ENCODE results near the gene HECTD4.

The HECTD4 gene

DNA sequence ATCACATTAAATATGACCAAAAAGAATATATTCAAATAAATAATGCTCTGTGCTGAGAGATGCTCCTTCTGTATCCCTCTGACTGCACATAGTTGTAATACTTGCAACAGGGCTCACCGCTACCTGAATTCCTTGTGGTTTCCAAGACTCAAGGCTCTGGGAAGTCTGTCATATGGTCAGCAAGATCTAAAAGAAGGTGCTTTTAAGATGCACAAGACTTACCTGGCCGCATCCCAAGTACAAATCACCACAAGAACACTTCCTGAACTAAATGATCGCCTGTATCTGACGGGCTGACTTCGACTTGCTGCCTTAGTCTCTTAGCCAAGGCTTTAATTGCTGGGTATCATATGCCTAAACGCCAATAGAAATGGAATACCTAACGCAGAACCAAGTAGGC lies 67.2 kb downstream of the HECTD4 start:
- Mint-ChIP-seq H3K27me3 (ENCODE audit: low read depth) (no peaks in the 10 kb centered on the region), H3K9me3 (no peaks in the 10 kb centered on the region), H3K36me3 (ENCODE audit: low read depth) (peaks cover 35% of the 10 kb centered on the region), H3K4me1 (peaks cover 17% of the 10 kb centered on the region), H3K27ac (no peak overlapping the region), H3K4me3 (no peak overlapping the region)
- TF ChIP-seq CTCF (IDR thresholded peaks at IDR 0.05; ENCODE audit: unreplicated experiment in 3 of 3), result no peak

GRCh38 chr12:112309797-112310196 lies 72.4 kb downstream of the HECTD4 start:
- Mint-ChIP-seq H3K4me3 (no peak overlapping the region), H3K9me3 (no peaks in the 10 kb centered on the region), H3K36me3 (ENCODE audit: low read depth) (peaks cover 41% of the 10 kb centered on the region), H3K27me3 (ENCODE audit: low read depth) (no peaks in the 10 kb centered on the region), H3K4me1 (peaks cover 24% of the 10 kb centered on the region), H3K27ac (no peak overlapping the region)
- TF ChIP-seq CTCF (IDR thresholded peaks at IDR 0.05; ENCODE audit: unreplicated experiment in 3 of 3), result no peak

DNA sequence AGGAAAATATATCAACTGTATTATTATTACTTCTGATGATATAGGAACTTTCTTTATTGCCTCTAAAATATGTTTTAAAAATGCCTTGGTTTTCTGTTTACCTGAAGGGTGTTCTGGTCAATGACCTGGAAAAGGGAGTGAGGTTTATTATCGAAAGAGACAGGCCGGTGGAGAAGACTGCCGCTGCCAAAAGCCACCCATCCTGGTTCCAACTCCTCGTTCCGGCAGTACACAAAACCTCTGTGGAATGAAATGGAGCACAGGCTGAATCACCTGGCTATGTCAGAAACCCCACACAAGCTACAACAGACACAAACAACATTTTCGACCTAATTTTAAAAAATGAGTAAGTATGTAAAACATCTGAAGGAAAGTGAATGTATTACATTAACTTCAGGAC lies 73.6 kb downstream of the HECTD4 start:
- peaks cover 37% of the 10 kb centered on the region for H3K36me3 Mint-ChIP-seq (ENCODE audit: low read depth)
- H3K9me3 Mint-ChIP-seq, result no peaks in the 10 kb centered on the region
- H3K27ac Mint-ChIP-seq, result no peak overlapping the region
- H3K4me1 Mint-ChIP-seq, result peaks cover 29% of the 10 kb centered on the region
- no peak for TF ChIP-seq CTCF (IDR thresholded peaks at IDR 0.05; ENCODE audit: unreplicated experiment in 3 of 3)
- no peak overlapping the region for H3K4me3 Mint-ChIP-seq
- H3K27me3 Mint-ChIP-seq (ENCODE audit: low read depth), result no peaks in the 10 kb centered on the region

DNA sequence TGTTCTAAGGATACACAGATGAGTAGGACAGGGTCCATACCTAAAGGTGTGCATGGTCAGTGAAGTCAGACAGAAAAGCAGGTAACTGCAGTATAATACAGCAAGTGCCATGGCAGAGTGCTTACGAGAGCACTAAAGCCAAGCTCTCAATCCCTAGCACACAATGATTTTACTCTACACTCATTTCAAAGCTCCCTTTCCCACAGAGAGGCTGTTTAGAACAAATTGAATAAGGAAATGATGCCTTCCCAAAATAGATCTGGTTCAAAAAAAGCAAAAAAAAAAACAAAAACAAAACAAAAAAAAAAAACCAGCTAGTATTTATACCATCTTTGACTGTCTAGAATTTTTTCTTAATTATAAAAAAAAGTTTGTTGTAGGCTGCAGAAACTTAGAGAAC lies 74.1 kb downstream of the HECTD4 start:
- TF ChIP-seq CTCF (IDR thresholded peaks at IDR 0.05; ENCODE audit: unreplicated experiment in 3 of 3), result no peak
- no peak overlapping the region for H3K4me3 Mint-ChIP-seq
- H3K4me1 Mint-ChIP-seq, result peaks cover 32% of the 10 kb centered on the region
- H3K27ac Mint-ChIP-seq, result no peak overlapping the region
- H3K36me3 Mint-ChIP-seq (ENCODE audit: low read depth), result peaks cover 39% of the 10 kb centered on the region
- H3K9me3 Mint-ChIP-seq, result no peaks in the 10 kb centered on the region
- no peaks in the 10 kb centered on the region for H3K27me3 Mint-ChIP-seq (ENCODE audit: low read depth)

GRCh38 chr12:112307317-112308011 lies 74.8 kb downstream of the HECTD4 start:
- Mint-ChIP-seq H3K27ac (peak overlapping the region; percentile 30 to 52 (median 35)), H3K9me3 (no peaks in the 10 kb centered on the region), H3K4me3 (no peak overlapping the region), H3K27me3 (ENCODE audit: low read depth) (no peaks in the 10 kb centered on the region), H3K4me1 (peaks cover 31% of the 10 kb centered on the region), H3K36me3 (ENCODE audit: low read depth) (peaks cover 40% of the 10 kb centered on the region)
- no peak for TF ChIP-seq CTCF (IDR thresholded peaks at IDR 0.05; ENCODE audit: unreplicated experiment in 3 of 3)

DNA sequence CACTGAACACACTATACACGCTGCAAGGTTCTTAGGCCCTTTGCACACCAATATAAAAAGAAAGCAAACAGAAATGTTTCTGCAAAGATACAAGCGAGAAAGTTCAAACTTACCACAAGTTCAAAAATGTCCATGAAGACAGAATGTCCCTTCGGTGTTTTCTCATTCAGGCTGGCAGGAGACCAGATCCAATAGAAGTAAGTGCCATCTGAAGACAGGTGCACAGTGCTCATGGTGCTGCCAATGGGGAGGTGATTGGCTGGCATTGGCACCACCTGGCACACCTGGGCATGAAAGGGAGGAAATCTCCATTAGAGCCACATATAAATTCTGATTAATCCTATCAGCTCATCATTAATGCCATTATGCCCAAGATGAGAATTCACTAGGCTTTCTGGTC lies 76.3 kb downstream of the HECTD4 start:
- peaks cover 38% of the 10 kb centered on the region for H3K36me3 Mint-ChIP-seq (ENCODE audit: low read depth)
- peak overlapping the region; percentile 24 to 72 (median 39) for H3K27ac Mint-ChIP-seq
- H3K9me3 Mint-ChIP-seq, result no peaks in the 10 kb centered on the region
- H3K27me3 Mint-ChIP-seq (ENCODE audit: low read depth), result no peaks in the 10 kb centered on the region
- peaks cover 31% of the 10 kb centered on the region for H3K4me1 Mint-ChIP-seq
- no peak overlapping the region for H3K4me3 Mint-ChIP-seq
- no peak for TF ChIP-seq CTCF (IDR thresholded peaks at IDR 0.05; ENCODE audit: unreplicated experiment in 3 of 3)

Measured in nephron (organoid).